HepG2 (cell line): Measurements from ENCODE around the gene MYH9. TPM values are rescaled to one million over a fixed set of nuclear protein-coding genes. Genes with fewer than 3 reads are reported as not detected.

Source experiments
- CBX5 ChIP-seq: sonication (generic); formaldehyde crosslinking; IDR thresholded peaks from 2 replicates; pipeline ENCODE4 v1.4.0; 2020; ENCODE audit warnings: missing genetic modification reagents, borderline replicate concordance
- CEBPB ChIP-seq: IDR thresholded peaks from 2 replicates; pipeline ENCODE4 v1.6.1; 2011; ENCODE audit warnings: low read depth, low read length, improper control_type of control experiment, borderline replicate concordance
- EEA1 ChIP-seq: sonication (generic); formaldehyde crosslinking; IDR thresholded peaks from 2 replicates; pipeline ENCODE4 v1.5.1; 2020; ENCODE audit warnings: mild to moderate bottlenecking, missing genetic modification reagents, borderline replicate concordance
- ERF ChIP-seq: IDR thresholded peaks from 2 replicates; pipeline ENCODE4 v1.6.1; 2018; ENCODE audit warnings: missing biosample characterization, missing genetic modification reagents
- ETS1 ChIP-seq: sonication (generic); formaldehyde crosslinking; IDR thresholded peaks from 2 replicates; pipeline ENCODE4 v1.4.0; 2020; ENCODE audit warnings: missing genetic modification reagents
- MTF1 ChIP-seq: sonication (generic); formaldehyde crosslinking; IDR thresholded peaks from 2 replicates; pipeline ENCODE4 v1.5.0; 2020; ENCODE audit warnings: missing genetic modification reagents
- MTF2 ChIP-seq: sonication (generic); formaldehyde crosslinking; IDR thresholded peaks from 2 replicates; pipeline ENCODE4 v1.5.0; 2020; ENCODE audit warnings: missing genetic modification reagents, borderline replicate concordance
- NFE2L2 ChIP-seq: fragments of 150-350 bp; IDR thresholded peaks from 2 replicates; pipeline ENCODE4 v1.6.1; 2014; ENCODE audit warnings: low read length
- RNF2 ChIP-seq: fragments of 450-650 bp; conservative IDR thresholded peaks from 2 replicates; pipeline ENCODE4 v1.6.1; 2016; ENCODE audit warnings: low read depth
- SMARCC2 ChIP-seq: fragments of 450-650 bp; IDR thresholded peaks from 2 replicates; pipeline ENCODE4 v1.6.1; 2017; ENCODE audit warnings: antibody characterized with exemption, mild to moderate bottlenecking
- ZMYM2 ChIP-seq: sonication (generic); formaldehyde crosslinking; IDR thresholded peaks from 2 replicates; pipeline ENCODE4 v1.8.0; 2022; ENCODE audit warnings: mild to moderate bottlenecking, missing genetic modification reagents
- ZNF17 ChIP-seq: sonication (generic); formaldehyde crosslinking; IDR thresholded peaks from 2 replicates; pipeline ENCODE4 v1.5.0; 2020; ENCODE audit warnings: mild to moderate bottlenecking, missing genetic modification reagents
- ZNF180 ChIP-seq: sonication (generic); formaldehyde crosslinking; IDR thresholded peaks from 2 replicates; pipeline ENCODE4 v1.4.0; 2020; ENCODE audit warnings: low read depth, missing genetic modification reagents, borderline replicate concordance
- ZNF567 ChIP-seq: sonication (generic); formaldehyde crosslinking; IDR thresholded peaks from 2 replicates; pipeline ENCODE4 v1.8.1; 2023; ENCODE audit warnings: mild to moderate bottlenecking, missing genetic modification reagents, borderline replicate concordance
- ZNF615 ChIP-seq: sonication (generic); formaldehyde crosslinking; IDR thresholded peaks from 2 replicates; pipeline ENCODE4 v1.5.0; 2020; ENCODE audit warnings: mild to moderate bottlenecking, missing genetic modification reagents, borderline replicate concordance
- ZNF788 ChIP-seq: sonication (generic); formaldehyde crosslinking; IDR thresholded peaks from 2 replicates; pipeline ENCODE4 v1.5.0; 2020; ENCODE audit warnings: mild to moderate bottlenecking, missing genetic modification reagents, borderline replicate concordance
- ZSCAN9 ChIP-seq: IDR thresholded peaks from 2 replicates; pipeline ENCODE4 v1.6.1; 2016; ENCODE audit warnings: borderline replicate concordance
- polyA plus RNA-seq, 8 experiments: library from polyadenylated mRNA; depleted of rRNA in 3 of 8; stranded (reverse) in 7 of 8; unstranded in 1 of 8; fragments of >200 nt; fragmentation: Illumina TruSeq in 4 of 8; extraction: Trizol in 4 of 8; gene quantifications; 2 replicates each; pipeline versions ENCODE4 v1.2.1 to v1.2.3, GENCODE V29; 2011 to 2016; ENCODE audit warnings: low read depth in 4 of 8, missing spikeins in 1 of 8, mixed read lengths in 1 of 8; ENCODE audit not compliant: insufficient read depth in 1 of 8
- total RNA-seq, 5 experiments: library from RNA; depleted of rRNA; stranded (reverse); fragments of >200 nt; fragmentation: Illumina TruSeq; extraction: Trizol; gene quantifications; 2 replicates each; pipeline ENCODE4 v1.2.3, GENCODE V29; 2016; ENCODE audit warnings: low read depth in 1 of 5
- TF ChIP-seq, protein P1 (sequence below): sonication (generic); formaldehyde crosslinking; IDR thresholded peaks from 2 replicates; pipeline ENCODE4 v1.4.0; 2020; ENCODE audit warnings: missing genetic modification reagents, low read depth, mild to moderate bottlenecking, borderline replicate concordance
- TF ChIP-seq, protein P2 (sequence below): sonication (generic); formaldehyde crosslinking; IDR thresholded peaks from 2 replicates; pipeline ENCODE4 v1.4.0; 2020; ENCODE audit warnings: mild to moderate bottlenecking, missing genetic modification reagents
- TF ChIP-seq, protein P3 (sequence below): IDR thresholded peaks from 2 replicates; pipeline ENCODE4 v1.6.1; 2012; ENCODE audit warnings: low read depth, low read length, improper control_type of control experiment
- TF ChIP-seq, protein P4 (sequence below): sonication (generic); formaldehyde crosslinking; IDR thresholded peaks from 2 replicates; pipeline ENCODE4 v1.8.0; 2022; ENCODE audit warnings: mild to moderate bottlenecking, missing genetic modification reagents
- TF ChIP-seq, protein P5 (sequence below): sonication (generic); formaldehyde crosslinking; IDR thresholded peaks from 2 replicates; pipeline ENCODE4 v1.4.0; 2020; ENCODE audit warnings: missing genetic modification reagents

Gene MYH9
- total and polyA plus RNA-seq, 2 of the 13 experiments (the other 11 are each of a cell fraction or from before 2014, with no cell fraction given): 50.7 to 98.5 TPM

- TF ChIP-seq ZNF615 (CRISPR knock-in tag) (no peak), ZMYM2 (CRISPR knock-in tag) (0 out of 2 replicates have a peak, but pooled peaks have one; percentile 43), ZNF567 (CRISPR knock-in tag) (no peak), CEBPB (no peak), MTF2 (CRISPR knock-in tag) (no peak), ZNF17 (CRISPR knock-in tag) (no peak), RNF2 (no peak), ZSCAN9 (CRISPR knock-in tag) (no peak; the same call in 1 of the 2 replicates), ERF (no peak), MTF1 (CRISPR knock-in tag) (no peak), ETS1 (no peak), ZNF788 (CRISPR knock-in tag) (no peak), ZNF180 (CRISPR knock-in tag) (no peak), NFE2L2 (peak; percentile 22; the same call in 1 of the 2 replicates), CBX5 (CRISPR knock-in tag) (0 out of 2 replicates have a peak, but pooled peaks have one; percentile 26), SMARCC2 (no peak), EEA1 (CRISPR knock-in tag) (no peak)
- TF ChIP-seq, protein P1, sequence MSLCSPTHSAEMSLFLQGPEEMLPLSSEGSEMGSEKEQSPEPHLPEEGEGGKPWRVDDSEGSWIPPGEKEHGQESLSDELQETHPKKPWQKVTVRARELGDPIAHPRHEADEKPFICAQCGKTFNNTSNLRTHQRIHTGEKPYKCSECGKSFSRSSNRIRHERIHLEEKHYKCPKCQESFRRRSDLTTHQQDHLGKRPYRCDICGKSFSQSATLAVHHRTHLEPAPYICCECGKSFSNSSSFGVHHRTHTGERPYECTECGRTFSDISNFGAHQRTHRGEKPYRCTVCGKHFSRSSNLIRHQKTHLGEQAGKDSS (CRISPR knock-in tag): no peak
- TF ChIP-seq, protein P2, sequence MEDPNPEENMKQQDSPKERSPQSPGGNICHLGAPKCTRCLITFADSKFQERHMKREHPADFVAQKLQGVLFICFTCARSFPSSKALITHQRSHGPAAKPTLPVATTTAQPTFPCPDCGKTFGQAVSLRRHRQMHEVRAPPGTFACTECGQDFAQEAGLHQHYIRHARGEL (CRISPR knock-in tag): no peak
- TF ChIP-seq, protein P3, sequence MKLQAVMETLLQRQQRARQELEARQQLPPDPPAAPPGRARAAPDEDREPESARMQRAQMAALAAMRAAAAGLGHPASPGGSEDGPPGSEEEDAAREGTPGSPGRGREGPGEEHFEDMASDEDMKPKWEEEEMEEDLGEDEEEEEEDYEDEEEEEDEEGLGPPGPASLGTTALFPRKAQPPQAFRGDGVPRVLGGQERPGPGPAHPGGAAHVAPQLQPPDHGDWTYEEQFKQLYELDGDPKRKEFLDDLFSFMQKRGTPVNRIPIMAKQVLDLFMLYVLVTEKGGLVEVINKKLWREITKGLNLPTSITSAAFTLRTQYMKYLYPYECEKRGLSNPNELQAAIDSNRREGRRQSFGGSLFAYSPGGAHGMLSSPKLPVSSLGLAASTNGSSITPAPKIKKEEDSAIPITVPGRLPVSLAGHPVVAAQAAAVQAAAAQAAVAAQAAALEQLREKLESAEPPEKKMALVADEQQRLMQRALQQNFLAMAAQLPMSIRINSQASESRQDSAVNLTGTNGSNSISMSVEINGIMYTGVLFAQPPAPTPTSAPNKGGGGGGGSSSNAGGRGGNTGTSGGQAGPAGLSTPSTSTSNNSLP: no peak
- TF ChIP-seq, protein P4, sequence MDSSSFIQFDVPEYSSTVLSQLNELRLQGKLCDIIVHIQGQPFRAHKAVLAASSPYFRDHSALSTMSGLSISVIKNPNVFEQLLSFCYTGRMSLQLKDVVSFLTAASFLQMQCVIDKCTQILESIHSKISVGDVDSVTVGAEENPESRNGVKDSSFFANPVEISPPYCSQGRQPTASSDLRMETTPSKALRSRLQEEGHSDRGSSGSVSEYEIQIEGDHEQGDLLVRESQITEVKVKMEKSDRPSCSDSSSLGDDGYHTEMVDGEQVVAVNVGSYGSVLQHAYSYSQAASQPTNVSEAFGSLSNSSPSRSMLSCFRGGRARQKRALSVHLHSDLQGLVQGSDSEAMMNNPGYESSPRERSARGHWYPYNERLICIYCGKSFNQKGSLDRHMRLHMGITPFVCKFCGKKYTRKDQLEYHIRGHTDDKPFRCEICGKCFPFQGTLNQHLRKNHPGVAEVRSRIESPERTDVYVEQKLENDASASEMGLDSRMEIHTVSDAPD (CRISPR knock-in tag): no peak
- TF ChIP-seq, protein P5, sequence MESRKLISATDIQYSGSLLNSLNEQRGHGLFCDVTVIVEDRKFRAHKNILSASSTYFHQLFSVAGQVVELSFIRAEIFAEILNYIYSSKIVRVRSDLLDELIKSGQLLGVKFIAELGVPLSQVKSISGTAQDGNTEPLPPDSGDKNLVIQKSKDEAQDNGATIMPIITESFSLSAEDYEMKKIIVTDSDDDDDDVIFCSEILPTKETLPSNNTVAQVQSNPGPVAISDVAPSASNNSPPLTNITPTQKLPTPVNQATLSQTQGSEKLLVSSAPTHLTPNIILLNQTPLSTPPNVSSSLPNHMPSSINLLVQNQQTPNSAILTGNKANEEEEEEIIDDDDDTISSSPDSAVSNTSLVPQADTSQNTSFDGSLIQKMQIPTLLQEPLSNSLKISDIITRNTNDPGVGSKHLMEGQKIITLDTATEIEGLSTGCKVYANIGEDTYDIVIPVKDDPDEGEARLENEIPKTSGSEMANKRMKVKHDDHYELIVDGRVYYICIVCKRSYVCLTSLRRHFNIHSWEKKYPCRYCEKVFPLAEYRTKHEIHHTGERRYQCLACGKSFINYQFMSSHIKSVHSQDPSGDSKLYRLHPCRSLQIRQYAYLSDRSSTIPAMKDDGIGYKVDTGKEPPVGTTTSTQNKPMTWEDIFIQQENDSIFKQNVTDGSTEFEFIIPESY (CRISPR knock-in tag): peak; percentile 98
Observed at GRCh38 chr22:36341640-36342041, 46.1 kb downstream of the MYH9 start (continued).
